B cell (primary cell): Measurements from ENCODE around the gene TICAM1. TPM values are rescaled to one million over a fixed set of nuclear protein-coding genes. Genes with fewer than 3 reads are reported as not detected.

Source experiments
- ATAC-seq: fragments of 200-7000 bp; cut with Tn5 transposase; one replicate; pipeline ENCODE4 v1.10.0; 2021; ENCODE audit warnings: low read depth, mild to moderate bottlenecking, moderate number of reproducible peaks, moderate library complexity
- CTCF ChIA-PET: fragments of 350-600 bp; sonication (Branson Sonifier 250); formaldehyde crosslinking; loops from one replicate; lab custom pipeline; 2021; ENCODE audit warnings: antibody characterized with exemption, inconsistent platforms; lab: Charles Lee
- POLR2A ChIA-PET: fragments of 350-600 bp; sonication (Branson Sonifier 250); formaldehyde crosslinking; loops from one replicate; lab custom pipeline; 2021; ENCODE audit warnings: antibody characterized with exemption; lab: Charles Lee
- DNase-seq: peaks from one replicate; pipeline ENCODE4 v3.0.0; 2013
- H2AFZ ChIP-seq: 2 replicates; pipeline ENCODE4 v1.6.1; 2012; ENCODE audit warnings: mild to moderate bottlenecking, low read depth, low read length; ENCODE audit not compliant: insufficient read depth, poor library complexity, severe bottlenecking
- H3K27ac ChIP-seq, 2 donors: 1 replicate in 1 of 2; 2 replicates in 1 of 2; pipeline ENCODE4 v1.5.1; 2012 to 2013; ENCODE audit warnings: low read length in 2 of 2, mild to moderate bottlenecking in 2 of 2, moderate library complexity in 1 of 2
- H3K27me3 ChIP-seq, 4 experiments: fragments of 200-600 bp in 1 of 4; sonication (generic) in 1 of 4; replicated peaks in 1 of 4; 1 replicate in 2 of 4; 2 replicates in 2 of 4; pipeline versions ENCODE4 v1.6.1 to v1.7.0; 2013 to 2016; ENCODE audit warnings: low read length in 3 of 4, mild to moderate bottlenecking in 2 of 4, mixed read lengths in 1 of 4, moderate library complexity in 1 of 4; ENCODE audit not compliant: insufficient read depth in 4 of 4, control insufficient read depth in 3 of 4; ENCODE audit errors: control extremely low read depth in 1 of 4
- H3K36me3 ChIP-seq, 2 experiments: replicated peaks in 1 of 2; 1 replicate in 1 of 2; 2 replicates in 1 of 2; pipeline versions ENCODE4 v1.6.1 to v1.7.1; 2013; ENCODE audit warnings: low read length in 1 of 2; ENCODE audit not compliant: insufficient read depth in 2 of 2, control insufficient read depth in 1 of 2; ENCODE audit errors: control extremely low read depth in 1 of 2, extremely low read depth in 1 of 2
- H3K4me1 ChIP-seq, 2 donors: fragments of 200-600 bp in 1 of 2; sonication (generic) in 1 of 2; 1 replicate in 1 of 2; 2 replicates in 1 of 2; pipeline versions ENCODE4 v1.5.1 to v1.6.1; 2013 to 2017; ENCODE audit warnings: low read length in 2 of 2; ENCODE audit not compliant: control insufficient read depth in 2 of 2, insufficient read depth in 2 of 2
- H3K4me2 ChIP-seq: replicated peaks from 2 replicates; pipeline ENCODE3; 2012; ENCODE audit warnings: mild to moderate bottlenecking, low read depth, low read length; ENCODE audit not compliant: poor library complexity, severe bottlenecking
- H3K4me3 ChIP-seq, 5 experiments: fragments of 200-600 bp in 1 of 5; sonication (generic) in 1 of 5; 1 replicate in 3 of 5; 2 replicates in 2 of 5; pipeline versions ENCODE4 v1.5.1 to v1.7.0; 2011 to 2016; ENCODE audit warnings: low read length in 4 of 5, mild to moderate bottlenecking in 4 of 5, low read depth in 2 of 5, control low read depth in 1 of 5, moderate library complexity in 1 of 5; ENCODE audit not compliant: insufficient read depth in 1 of 5; ENCODE audit errors: control extremely low read depth in 1 of 5, extremely low read depth in 1 of 5
- H3K79me2 ChIP-seq: fragments of 200-600 bp; sonication (generic); one replicate; pipeline ENCODE4 v1.6.0; 2016; ENCODE audit warnings: low read length; ENCODE audit not compliant: control insufficient read depth, insufficient read depth
- H3K9ac ChIP-seq: fragments of 200-600 bp; sonication (generic); 2 replicates; pipeline ENCODE4 v1.6.1; 2017; ENCODE audit warnings: mild to moderate bottlenecking, low read length, moderate library complexity
- H3K9me3 ChIP-seq, 3 donors: one replicate each; pipeline versions ENCODE4 v1.6.1 to v1.7.1; 2013; ENCODE audit warnings: low read length in 2 of 3; ENCODE audit not compliant: control insufficient read depth in 2 of 3, insufficient read depth in 1 of 3; ENCODE audit errors: control extremely low read depth in 1 of 3
- H4K20me1 ChIP-seq: 2 replicates; pipeline ENCODE4 v1.6.0; 2012; ENCODE audit warnings: mild to moderate bottlenecking, low read length; ENCODE audit not compliant: insufficient read depth, control insufficient read depth, poor library complexity, severe bottlenecking
- H3K27ac Mint-ChIP-seq: one replicate; pipeline ENCODE4 v1.8.0; 2021; ENCODE audit warnings: mixed read lengths
- H3K27me3 Mint-ChIP-seq: one replicate; pipeline ENCODE4 v1.8.0; 2021; ENCODE audit warnings: mixed read lengths
- H3K4me1 Mint-ChIP-seq: one replicate; pipeline ENCODE4 v1.8.0; 2021; ENCODE audit warnings: mixed read lengths
- H3K4me3 Mint-ChIP-seq: one replicate; pipeline ENCODE4 v1.8.0; 2021; ENCODE audit warnings: mixed read lengths
- H3K9me3 Mint-ChIP-seq: one replicate; pipeline ENCODE4 v1.8.0; 2022; ENCODE audit warnings: mixed read lengths; ENCODE audit not compliant: insufficient read depth
- CTCF ChIP-seq: fragments of 200-600 bp; IDR thresholded peaks from one replicate; pipeline ENCODE4 v1.8.0; 2022; ENCODE audit warnings: antibody characterized with exemption, mild to moderate bottlenecking
- EZH2 ChIP-seq: IDR thresholded peaks from 2 replicates; pipeline ENCODE4 v1.6.1; 2012; ENCODE audit warnings: borderline replicate concordance, low read depth, mild to moderate bottlenecking, moderate library complexity, low read length; ENCODE audit not compliant: insufficient read depth, poor library complexity, severe bottlenecking
- WGBS: methylation state at CpG from one replicate; pipeline ENCODE4 v1.1.5; 2013; ENCODE audit warnings: missing lambda C conversion rate; ENCODE audit not compliant: insufficient coverage; 5-methylcytosine and 5-hydroxymethylcytosine counted together
- intact Hi-C: fragments of 100-400 bp; cut with micrococcal nuclease; formaldehyde crosslinking; loops from one replicate; pipeline ENCODE4 v1.10.0; 2022
- polyA plus RNA-seq: library from polyadenylated mRNA; depleted of rRNA; stranded (reverse); fragments of >200 nt; gene quantifications from 2 replicates; pipeline ENCODE4 v1.2.3, GENCODE V29; 2012
- total RNA-seq, 2 donors: library from RNA; stranded (reverse); fragments of 120-200 nt in 1 of 2; gene quantifications; 1 replicate in 1 of 2; 2 replicates in 1 of 2; pipeline versions ENCODE4 v1.2.3 to v1.2.4, GENCODE V29; 2013 to 2022

Gene TICAM1
- total and polyA plus RNA-seq, 2 donors (not counting 1 experiment from before 2014, with no cell fraction given): 12.7 to 19.7 TPM

- peak overlapping the region; percentile 5 for H2AFZ ChIP-seq
- no peak overlapping the region for H3K4me3 Mint-ChIP-seq
- no peak for ATAC-seq
- H3K36me3 ChIP-seq: peaks cover 0 to 19% of the 10 kb centered on the region in 2 experiments
- H3K4me3 ChIP-seq: peak overlapping the region in 1 of 5 experiments; percentile 57
- H3K4me1 ChIP-seq: peaks cover 8 to 18% of the 10 kb centered on the region in 2 donors
- POLR2A ChIA-PET: interaction anchor here (0.6 kb wide), 1 partner anchor 1549 kb away, joined by 5 read pairs; no protein-coding TSS in a partner anchor
- 97% methylated on average over 35 of the region's 35 CpGs for WGBS
- no peak for DNase-seq
- no peak for TF ChIP-seq CTCF
- TF ChIP-seq EZH2: no peak
- no peaks in the 10 kb centered on the region for H3K27me3 ChIP-seq
- peak overlapping the region; percentile 42 for H3K9ac ChIP-seq
- peaks cover 0 to 8% (median 0%) of the 10 kb centered on the region in 3 donors for H3K9me3 ChIP-seq
- CTCF ChIA-PET: interaction anchor here (0.8 to 16.3 kb wide), 5 partner anchors 7 to 35 kb away, joined by 3 to 612 read pairs (median 4); no protein-coding TSS in a partner anchor
- H3K27me3 Mint-ChIP-seq: no peaks in the 10 kb centered on the region
- H4K20me1 ChIP-seq: peaks cover 9% of the 10 kb centered on the region
- H3K79me2 ChIP-seq: peaks cover 39% of the 10 kb centered on the region
- no peak overlapping the region for H3K27ac Mint-ChIP-seq
- intact Hi-C loops: no loop called here
- H3K4me1 Mint-ChIP-seq: peaks cover 22% of the 10 kb centered on the region
- peak overlapping the region; percentile 3 to 12 for H3K27ac ChIP-seq
- H3K9me3 Mint-ChIP-seq: no peaks in the 10 kb centered on the region
- peak overlapping the region; percentile 69 for H3K4me2 ChIP-seq
These were observed 15.1 kb downstream of the TICAM1 start for GRCh38 chr19:4816202-4816949.
